ENCODE results near the gene TSPAN16.

TSPAN16 gene, protein sequence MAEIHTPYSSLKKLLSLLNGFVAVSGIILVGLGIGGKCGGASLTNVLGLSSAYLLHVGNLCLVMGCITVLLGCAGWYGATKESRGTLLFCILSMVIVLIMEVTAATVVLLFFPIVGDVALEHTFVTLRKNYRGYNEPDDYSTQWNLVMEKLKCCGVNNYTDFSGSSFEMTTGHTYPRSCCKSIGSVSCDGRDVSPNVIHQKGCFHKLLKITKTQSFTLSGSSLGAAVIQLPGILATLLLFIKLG

DNA sequence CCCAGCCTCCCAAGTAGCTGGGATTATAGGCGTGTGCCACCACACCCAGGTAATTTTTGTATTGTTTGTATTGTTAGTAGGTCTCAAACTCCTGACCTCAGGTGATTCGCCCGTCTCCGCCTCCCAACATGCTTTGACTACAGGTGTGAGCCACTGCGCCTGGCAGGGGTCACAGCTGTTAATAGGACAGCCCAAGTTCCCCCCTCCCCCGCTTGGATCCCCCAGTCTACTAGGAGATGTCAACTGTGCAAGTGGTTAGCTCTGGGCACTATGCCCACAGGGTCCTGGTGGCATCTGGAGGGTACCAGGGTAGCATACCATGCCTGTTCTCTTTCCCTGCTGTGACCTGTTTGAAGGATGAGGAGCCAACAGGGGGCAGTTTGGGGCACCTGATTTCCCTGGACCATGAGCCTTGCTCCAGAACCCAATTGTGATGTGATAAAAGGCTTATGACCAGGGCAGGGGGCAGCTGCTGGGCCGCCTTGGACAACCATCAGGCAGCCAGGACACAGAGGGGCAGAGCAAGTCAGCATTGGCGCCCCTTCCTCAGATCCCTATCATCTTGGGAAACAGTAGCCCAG, at the start of gene TSPAN16:
Gene TSPAN16, plus strand, starts transcription at position 496 of the 581 bp plus-strand sequence. CDS start 138 bp downstream, outside the sequence.
- no peak for DNase-seq

DNA sequence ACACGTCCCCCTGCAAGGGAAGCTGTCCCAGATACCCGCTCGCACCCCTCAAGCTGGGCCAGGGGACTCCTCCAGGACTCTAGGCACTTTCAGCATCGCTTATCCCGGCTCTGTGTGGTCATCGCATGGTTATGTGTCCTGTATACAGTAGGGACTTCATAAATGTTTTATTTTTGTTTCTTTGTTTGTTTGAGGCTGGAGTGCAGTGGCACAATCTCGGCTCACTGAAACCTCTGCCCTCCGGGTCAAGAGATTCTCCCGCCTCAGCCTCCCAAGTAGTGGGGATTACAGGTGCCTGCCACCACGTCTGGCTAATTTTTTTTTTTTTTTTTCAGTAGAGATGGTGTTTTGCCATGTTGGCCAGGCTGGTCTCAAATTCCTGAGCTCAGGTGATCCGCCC, 49.0 kb upstream of the TSPAN16 start:
- no peak for DNase-seq

DNA sequence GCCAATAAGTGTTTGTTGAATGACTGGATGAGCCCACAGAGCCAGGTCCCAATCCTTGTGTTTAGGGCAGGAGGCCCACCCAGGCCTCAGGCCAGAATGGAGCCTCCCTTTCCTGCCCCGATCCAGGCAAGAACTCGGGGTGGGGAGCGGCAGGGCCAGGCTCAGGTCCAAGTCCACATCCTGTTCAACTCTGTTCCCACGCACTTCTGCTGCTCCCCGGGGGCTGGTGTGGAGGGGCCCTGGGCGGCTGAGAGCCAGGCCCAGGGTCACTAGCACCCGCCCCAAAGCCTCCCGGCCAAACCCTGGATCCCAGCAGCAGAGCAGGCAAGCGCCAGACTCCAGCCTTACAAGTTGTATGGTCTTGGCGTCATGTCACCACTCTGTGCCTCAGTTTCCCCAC, 48.6 kb upstream of the TSPAN16 start:
- no peak for DNase-seq

DNA sequence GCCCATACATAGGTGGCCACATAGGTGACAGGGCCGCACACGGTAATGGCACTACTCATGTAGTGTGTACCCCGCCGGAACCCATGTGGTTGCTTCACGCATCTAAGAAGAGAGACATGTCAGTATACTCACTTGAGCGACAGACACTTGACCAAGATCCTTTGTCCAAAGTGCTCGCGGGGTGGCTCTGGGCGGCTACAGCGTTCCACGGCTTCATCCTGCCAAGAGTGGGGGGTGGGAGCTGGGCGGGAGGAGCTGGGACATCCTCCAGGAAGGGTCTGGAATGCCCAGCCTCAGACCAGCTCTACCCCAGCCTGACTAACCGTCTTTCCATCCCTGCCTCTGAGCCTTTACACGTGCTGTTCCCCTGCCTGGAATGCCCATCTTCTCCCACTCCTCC, 48.0 kb upstream of the TSPAN16 start:
- no peak for DNase-seq

DNA sequence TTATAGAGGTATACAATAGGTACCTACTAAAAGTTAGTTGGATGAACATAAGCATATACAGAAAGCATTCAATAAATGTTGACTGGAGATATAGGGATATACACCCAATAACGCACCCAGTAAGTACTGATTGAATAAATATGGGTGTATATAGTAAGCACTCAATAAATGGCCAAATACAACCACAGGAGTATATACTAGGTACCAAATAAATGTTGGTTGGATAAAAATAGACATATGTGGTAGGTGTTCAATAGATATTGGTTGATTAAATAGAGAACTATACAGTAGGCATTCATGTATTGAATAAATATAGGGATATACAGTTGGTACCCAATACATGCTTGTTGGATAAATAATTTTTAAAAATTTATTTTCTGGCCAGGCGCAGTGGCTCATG, 47.1 kb upstream of the TSPAN16 start:
- no peak for DNase-seq

DNA sequence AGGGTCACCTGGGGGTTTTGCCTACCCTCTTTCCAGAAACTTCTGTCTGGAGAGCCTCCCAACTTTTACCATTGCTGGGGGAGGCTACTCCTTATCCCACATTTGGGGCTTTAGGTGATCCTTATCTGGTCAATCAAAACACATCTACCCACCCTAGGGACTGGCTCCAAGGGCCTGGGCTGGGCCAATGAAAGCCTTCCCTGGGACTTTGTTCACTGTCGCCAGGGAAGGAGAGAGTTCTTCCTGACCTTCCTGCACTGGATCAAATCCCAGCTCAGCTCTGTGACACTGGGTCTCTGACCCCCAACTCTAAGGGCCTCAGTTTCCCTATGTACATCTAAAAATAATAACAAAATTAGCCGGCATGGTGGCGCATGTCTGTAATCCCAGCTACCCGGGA, 44.7 kb upstream of the TSPAN16 start:
- DNase-seq = no peak

DNA sequence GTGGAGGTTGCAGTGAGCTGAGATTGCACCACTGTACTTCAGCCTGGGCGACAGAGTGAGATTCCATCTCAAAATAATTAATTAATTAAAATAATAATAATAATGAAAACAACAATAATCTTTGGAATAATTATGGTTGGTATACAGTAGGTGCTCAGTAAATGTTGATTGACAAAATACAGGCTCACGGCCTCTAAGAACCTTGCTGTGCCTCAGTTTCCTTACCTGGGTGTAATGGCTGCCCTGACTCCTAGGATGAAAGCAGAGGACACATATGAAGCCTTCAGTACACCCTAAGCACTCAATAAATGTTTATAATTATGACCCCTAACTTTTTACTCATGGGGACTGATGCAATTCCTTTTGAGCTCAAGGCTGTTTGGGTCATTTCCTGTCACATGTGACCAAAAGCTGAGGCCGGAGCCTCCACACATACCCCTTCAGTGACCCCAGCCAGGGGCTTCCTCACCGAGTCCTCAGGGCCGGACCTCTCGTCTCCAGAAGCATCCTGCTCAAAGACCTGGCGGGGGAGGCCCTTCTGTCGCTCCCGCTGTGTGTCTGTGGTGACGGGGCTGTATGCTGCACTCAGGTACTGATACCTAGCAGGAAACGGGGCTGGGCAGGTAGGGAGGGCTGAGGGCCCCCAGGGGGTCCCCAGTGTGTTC, 44.2 kb upstream of the TSPAN16 start:
- no peak for DNase-seq

DNA sequence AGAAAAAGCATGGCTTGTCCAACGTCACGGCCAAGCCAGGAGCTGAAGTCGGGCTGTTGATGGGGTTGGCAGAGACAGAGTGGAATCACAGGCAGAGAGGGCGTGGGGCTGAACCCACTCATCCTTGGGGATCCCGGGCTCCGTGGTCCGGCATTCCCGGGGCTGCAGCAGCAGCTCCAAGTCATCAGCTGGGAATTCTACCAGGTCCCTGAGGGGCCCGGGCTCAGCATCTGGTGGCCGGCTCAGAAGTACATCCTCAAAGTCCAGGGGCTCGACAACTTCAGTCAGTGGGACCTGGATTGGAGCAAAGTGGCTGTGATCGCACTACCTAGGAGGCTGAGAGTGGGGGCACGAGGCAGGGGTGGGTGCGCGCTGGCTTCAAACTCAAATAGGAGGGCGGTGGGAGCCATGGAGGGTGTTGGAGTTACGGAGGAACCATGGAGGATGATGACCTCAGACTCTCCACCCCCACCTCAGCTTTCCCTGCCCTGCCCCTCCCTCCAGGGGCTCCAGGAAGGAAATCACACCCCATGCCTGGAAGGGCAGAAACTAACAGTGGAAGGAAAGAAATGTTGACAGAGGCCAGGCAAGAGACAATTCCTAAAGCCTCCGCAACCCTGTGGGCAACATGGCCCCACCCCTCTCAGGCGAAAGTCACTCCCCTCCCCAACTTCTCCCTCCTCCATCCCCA, 43.1 kb upstream of the TSPAN16 start:
- no peak for DNase-seq

DNA sequence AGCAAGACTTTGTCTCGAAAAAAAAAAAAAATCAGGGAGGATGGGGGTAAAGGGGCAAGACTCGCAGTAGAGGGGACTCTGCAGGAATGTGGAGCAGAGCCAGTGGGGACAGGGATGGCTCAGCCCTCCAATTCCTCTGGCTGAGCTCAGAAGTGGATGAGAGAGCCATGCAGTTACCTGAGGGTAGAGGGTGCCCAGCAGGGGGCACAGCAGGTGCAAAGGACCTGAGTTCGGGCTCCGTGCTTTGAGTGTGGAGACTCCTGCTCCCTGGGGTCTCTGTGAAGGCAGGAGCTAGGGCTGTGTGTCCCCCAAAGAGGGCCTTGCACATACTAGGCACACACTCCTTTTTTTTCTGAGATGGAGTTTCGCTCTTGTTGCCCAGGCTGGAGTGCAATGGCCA, 41.3 kb upstream of the TSPAN16 start:
- DNase-seq = no peak

DNA sequence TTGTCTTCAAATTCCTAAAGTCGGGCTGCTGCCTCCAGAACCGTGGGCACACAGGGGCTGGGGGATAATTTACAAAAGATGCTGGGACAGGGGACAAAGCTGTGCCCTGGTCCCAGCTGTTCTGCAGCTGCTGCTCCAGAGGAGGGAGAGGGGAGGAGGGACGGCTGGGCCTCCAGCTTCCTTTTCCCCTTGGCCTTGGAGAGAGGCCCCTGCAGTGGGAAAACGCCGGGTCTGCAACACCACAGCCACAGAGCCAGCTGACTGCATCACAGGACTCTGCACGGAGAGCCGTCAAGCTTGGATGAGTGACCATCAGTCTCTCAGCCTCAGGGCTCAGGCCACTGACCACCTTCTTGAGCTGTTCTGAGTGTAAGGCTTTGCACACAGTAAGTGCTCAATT, 39.8 kb upstream of the TSPAN16 start:
- no peak for DNase-seq

DNA sequence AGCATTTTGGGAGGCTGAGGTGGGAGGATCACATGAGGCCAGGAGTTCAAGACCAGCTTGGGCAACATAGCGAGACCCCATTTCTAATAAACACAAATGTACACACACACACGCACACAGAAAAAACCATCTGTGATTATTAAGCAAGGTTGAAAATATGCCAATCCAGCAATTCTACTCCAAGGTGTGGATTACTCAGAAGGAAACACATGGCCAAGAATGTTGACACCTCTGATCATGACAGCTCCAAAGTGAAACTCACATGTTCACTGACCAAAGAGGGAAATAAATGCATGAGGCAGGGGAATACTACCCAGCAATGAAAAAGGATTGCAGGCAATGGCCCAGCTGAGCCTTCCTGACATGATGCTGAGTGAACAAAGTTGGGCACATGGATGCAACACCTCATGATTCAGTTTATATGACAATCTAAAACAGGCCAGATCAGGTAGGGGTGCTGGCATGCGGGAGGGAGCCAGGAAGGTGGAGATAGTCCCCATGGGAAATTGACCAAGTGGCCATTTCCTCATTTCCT, 38.0 kb upstream of the TSPAN16 start:
- DNase-seq = no peak

DNA sequence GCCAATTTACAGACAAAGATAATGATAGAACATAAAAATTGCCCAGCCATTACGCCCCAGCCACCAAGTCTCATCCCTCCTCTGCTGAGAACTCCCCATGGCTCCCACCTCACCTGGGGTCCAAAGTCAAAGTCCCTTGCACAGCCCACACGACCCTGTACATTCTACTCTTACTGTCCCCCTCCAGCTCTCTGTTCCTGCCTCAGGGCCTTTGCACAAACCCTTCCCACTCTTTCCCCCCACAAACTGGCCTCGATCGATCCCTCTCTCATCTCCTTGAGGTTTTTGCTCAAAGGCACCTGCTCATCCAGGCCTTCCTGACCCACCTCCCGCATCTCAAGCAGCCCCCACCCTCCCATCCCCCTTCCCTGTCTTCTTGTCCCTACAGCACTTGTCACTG, 35.0 kb upstream of the TSPAN16 start:
- DNase-seq = no peak

DNA sequence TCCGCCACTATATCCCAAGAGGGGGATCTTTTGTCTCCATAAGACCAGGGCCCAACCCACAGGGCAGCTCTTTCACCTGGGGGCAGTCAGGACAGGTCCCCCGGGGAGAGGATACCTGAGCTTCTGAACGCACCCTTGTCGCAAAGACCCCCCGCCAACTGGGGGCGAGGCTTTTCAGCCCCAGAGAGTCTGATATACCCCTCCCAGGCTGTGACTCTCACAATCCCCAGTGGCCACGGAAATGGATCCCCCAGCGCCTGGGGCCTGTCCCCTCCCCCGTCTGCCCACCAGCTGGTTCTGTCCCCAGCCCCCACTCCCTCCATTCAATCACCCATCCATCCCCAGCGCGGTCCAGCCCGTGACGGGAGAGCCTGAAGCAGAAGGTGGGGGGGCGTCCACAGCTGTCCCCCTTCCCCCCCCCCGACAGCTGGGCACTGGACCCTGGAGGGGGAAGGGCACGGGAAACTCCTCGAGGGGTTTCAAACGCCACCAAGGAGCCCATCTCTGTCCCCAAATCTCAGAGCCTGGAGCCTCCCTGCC, 34.5 kb upstream of the TSPAN16 start:
- DNase-seq = no peak

DNA sequence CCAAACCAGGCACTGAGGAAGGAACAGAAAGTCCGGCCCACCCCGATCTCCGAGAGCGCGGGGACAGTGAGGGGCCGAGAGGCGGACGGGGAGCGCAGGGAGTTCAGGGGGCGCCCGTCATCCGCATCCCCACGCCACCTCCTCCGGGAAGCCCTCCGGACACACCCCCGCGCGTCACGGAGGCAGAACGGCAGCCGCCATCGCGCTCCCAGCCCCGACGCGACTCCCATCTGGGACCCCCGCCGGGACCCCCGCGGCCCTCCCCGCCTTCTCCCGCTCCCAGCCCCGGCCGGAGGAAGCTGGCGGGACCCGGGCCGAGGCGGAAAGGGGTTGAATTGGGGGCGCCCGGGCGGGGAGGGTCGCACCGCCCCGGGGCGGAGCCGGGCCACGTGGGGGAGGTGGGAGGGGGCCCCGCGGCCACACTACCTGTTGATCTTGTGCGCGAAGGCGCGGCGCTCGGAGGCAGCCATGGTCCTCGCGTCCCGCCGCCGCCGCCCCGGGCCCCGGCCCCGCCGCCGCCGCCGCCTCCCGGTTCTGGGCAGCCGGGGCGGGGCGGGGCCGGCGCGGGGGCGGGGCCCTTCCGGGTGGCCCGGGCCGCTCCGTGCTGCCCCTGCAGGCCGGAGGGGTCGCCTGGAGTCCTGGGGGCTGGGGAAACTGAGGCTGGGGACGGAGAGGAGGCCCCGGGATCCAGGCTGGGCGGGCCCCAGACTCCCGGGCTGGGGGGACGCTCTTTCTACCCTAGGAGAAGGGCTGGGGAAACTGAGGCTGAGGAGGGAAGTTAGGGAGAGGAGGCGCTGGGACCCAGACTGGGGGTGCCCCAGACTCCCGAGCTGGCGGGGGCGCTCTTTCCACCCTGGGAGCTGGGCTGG, 33.8 kb upstream of the TSPAN16 start, which contains the start of gene DOCK6:
Gene DOCK6, minus strand, starts transcription at position 554 of the 869 bp plus-strand sequence. Its CDS starts 84 bp downstream, at position 470.
- DNase-seq = peak in 1 of 2 donors; percentile 6

DNA sequence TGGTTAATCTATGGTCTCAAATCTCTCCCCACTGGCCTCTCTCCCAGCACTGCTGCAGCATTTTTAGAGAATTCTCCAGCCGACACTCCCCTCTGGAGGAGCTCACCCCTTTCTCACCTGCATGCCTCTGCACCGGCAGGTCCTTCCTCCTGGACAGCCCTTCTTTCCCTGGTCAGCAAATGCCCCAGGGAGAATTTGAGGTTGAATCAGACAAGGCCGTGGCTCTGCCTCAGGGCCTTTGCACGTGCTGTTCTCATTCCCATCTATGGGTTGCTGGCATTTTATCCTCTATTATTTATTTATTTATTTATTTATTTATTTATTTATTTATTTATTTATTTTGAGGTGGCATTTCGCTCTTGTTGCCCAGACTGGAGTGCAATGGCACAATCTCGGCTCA, 32.2 kb upstream of the TSPAN16 start:
- no peak for DNase-seq

DNA sequence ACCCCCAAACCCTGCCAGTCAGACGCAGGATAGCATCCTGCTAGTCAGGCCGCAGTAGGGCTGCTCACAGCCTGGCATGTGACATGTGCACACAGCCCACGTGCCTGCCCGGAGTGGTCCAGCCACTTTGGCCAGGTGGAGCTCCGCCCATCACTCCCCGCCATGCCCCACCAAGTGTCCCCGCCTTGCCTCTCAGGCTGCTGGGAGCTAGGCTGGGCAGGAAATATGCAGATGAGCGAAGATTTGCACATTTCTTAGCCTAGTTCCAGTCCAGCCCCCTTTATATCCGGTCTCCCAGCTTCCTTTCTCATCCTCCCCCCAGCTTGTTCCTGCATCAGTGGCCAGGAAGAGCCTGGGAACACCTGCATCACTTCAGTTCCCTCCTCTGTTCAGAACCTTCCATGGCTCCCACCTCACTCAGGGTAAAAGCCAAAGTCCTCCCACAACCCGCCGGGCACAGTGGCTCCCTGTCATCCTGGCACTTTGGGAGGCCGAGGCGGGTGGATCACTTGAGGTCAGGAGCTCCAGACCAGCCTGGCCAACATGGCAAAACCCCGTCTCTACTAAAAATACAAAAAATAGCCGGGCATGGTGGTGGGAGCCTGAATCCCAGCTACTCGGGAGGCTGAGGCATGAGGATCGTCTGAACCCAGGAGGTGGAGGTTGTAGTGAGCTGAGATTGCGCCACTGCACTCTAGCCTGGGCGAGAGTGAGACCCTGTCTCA, 31.3 kb upstream of the TSPAN16 start:
- DNase-seq = no peak

DNA sequence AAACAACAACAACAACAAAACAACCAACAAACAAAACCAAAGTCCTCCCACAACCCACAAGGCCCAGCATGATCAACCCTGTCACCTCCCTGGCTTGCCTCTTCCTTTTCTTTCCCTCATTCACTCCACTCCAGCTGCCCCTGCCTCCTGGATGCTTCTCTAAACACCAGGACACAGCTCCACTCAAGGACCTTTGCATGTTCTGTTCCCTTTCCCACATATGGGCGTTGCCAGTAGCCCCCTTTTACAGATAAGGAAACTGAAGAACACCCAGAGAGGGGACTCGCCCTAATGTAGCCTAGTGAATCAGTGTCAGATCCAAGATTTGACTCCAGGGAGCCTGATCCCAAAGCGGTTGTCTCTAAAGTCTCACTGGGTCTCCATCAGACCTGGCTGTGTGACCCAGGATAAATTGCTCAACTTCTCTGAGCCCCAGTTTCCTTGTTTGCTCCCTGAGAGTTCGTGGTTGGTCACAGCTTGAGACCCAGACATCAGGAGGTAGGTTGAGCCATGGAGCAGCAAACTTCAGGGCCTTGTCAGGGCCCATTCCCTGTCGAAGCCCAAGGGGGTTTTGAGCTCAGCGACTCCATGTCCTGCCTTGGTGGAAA, 30.7 kb upstream of the TSPAN16 start:
- no peak for DNase-seq

DNA sequence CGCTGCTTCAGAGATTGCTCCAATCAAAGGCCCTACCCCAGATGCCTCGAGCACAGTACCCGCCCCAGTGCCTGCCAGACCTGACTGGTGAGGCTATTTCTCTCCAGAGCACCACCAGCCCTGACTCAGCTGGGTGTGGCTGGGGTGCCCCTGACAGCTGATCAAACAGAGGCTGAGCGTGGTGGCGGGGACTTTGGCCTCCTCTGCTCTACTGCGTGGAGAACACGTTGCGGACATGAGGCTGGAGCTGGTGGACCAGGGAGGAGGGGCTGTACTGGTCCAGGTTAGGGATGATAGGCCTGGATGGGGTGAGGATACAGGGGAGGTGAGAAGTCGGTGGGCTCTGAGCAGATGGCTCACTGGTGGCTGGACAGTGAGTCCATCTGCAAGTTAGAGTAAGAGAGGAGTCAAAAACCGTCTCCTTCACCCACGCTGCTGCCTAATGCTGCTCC, 30.1 kb upstream of the TSPAN16 start:
- DNase-seq = no peak

DNA sequence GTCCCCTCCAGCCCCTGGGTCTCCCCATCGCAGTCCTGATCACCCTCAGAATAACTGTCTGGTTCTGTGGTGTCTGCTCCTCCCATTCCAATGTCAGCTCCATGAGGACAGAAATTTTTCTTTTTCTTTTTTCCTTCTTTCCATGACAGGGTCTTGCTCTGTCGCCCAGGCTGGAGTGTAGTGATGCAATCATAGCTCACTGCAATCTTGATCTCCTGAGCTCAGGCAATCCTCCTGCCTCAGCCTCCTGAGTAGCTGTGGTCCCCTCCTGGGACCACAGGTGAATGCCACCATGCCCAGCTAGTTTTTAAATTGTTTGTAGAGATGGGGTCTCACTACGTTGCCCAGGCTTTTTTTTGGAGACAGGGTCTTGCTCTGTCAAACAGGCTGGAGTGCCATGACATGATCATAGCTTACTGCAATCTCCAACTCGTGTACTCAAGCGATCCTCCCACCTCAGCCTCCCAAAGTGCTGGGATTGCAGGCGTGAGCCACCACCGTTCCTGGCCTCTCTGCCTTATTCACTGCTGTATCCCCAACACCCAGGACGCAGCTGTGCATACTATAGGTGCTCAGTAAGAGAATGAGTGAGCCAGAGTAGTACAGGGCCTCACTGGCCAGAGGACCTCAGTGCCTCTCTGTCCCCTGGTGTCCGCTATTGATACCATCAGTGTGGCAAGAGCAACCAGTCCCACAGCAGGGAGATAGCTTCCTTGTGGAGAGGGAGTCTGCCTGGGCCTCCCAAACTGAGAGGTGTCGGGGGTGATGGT, 28.5 kb upstream of the TSPAN16 start:
- no peak for DNase-seq

DNA sequence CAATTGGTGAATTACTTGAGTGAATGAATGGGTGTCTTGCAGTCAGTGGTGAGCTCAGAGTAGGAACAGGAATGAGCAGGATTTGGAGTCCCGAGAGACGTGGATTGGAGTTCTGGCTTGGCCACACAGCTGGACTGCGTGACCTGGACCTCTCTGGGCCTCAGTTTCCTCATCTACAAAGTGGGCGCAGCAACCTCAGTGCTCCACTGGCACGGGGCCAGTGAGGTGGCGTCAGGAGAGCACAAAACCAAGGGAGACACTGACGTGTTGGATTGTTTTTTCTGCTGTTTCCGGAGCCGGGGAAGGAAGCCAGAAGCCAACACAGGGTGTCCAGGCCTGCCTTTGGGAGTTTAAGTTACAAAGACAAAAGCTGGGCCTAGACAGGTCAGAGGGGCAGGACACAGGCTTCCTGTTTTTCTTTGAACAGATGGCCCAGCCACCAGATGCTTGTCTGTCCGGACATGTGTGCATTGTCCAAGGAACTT, 27.1 kb upstream of the TSPAN16 start:
- no peak for DNase-seq

Data from CD4-positive, alpha-beta T cell treated with Interleukin-1 beta for 1 hour (primary cell).